Sigmoid colon (tissue), 4 donors: ENCODE measurements around the gene LGALS1.

Experiments used
- EP300 ChIP-seq, 4 donors: sonication (generic); formaldehyde crosslinking; IDR thresholded peaks; one replicate each; pipeline ENCODE4 v1.6.1; 2017; ENCODE audit warnings: antibody characterized with exemption in 4 of 4
- POLR2A ChIP-seq, 2 donors: fragments of 450-650 bp; IDR thresholded peaks; one replicate each; pipeline ENCODE4 v1.6.1; 2016; ENCODE audit warnings: antibody characterized with exemption in 2 of 2, mild to moderate bottlenecking in 2 of 2, moderate library complexity in 2 of 2
- POLR2AphosphoS5 ChIP-seq, 4 donors: sonication (generic); formaldehyde crosslinking; IDR thresholded peaks; one replicate each; pipeline ENCODE4 v1.6.1; 2017; ENCODE audit warnings: antibody characterized with exemption in 4 of 4
- TF ChIP-seq, protein P1 (sequence below), 4 experiments: fragments of 450-650 bp in 3 of 4; fragments of 200-600 bp in 1 of 4; IDR thresholded peaks; one replicate each; pipeline ENCODE4 v1.5.1; 2016 to 2019; ENCODE audit warnings: antibody characterized with exemption in 4 of 4, mild to moderate bottlenecking in 3 of 4, moderate library complexity in 2 of 4

DNA sequence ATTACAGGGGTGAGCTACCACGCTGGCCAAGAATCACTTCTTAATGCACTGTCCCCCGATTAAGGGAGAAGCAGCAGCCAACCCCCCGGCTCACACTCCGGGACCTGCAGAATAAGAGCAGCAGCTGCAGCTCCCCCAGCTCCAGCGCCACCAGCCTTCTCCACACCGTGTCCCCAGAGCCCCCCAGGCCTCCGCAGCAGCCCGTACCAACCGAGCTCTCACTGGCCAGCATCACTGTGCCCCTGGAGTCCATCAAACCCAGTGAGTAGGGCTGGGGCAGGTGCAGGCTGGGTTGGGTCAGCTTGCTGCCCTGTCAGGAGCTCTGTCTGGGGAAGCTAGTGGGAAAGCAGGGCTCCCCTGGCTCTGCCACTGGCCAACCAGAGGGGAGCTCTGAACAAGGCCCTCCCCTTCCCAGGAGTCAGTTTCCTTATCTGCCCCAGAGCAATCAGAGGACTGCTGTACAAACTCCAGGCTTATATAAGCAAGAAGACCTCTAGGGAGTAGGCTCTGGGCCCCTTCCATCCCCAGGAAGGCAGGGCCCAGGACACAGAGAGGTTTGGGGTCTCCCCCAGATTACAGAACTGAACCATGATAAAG, 44.5 kb upstream of the LGALS1 start:
- TF ChIP-seq, protein P1, sequence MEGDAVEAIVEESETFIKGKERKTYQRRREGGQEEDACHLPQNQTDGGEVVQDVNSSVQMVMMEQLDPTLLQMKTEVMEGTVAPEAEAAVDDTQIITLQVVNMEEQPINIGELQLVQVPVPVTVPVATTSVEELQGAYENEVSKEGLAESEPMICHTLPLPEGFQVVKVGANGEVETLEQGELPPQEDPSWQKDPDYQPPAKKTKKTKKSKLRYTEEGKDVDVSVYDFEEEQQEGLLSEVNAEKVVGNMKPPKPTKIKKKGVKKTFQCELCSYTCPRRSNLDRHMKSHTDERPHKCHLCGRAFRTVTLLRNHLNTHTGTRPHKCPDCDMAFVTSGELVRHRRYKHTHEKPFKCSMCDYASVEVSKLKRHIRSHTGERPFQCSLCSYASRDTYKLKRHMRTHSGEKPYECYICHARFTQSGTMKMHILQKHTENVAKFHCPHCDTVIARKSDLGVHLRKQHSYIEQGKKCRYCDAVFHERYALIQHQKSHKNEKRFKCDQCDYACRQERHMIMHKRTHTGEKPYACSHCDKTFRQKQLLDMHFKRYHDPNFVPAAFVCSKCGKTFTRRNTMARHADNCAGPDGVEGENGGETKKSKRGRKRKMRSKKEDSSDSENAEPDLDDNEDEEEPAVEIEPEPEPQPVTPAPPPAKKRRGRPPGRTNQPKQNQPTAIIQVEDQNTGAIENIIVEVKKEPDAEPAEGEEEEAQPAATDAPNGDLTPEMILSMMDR (IDR thresholded peaks at IDR 0.05) = no peak
- no peak for TF ChIP-seq POLR2AphosphoS5 (IDR thresholded peaks at IDR 0.05)
- no peak for TF ChIP-seq POLR2A (IDR thresholded peaks at IDR 0.05)
- TF ChIP-seq EP300 (IDR thresholded peaks at IDR 0.05) = no peak
